GM23338 (cell line): ENCODE data around the gene TMEM244. TPM values are rescaled to one million over a fixed set of nuclear protein-coding genes. Genes with fewer than 3 reads are reported as not detected.

ENCODE experiments used
- ATAC-seq: fragments of 200-7000 bp; cut with Tn5 transposase; 3 replicates; pipeline ENCODE4 v1.9.1; 2020
- DNase-seq: peaks from one replicate; pipeline ENCODE4 v3.0.0-alpha.2; 2015; ENCODE audit warnings: low spot score
- H2AFZ ChIP-seq: fragments of 200-600 bp; sonication (generic); 2 replicates; pipeline ENCODE4 v1.8.0; 2016; ENCODE audit warnings: antibody characterized with exemption, mild to moderate bottlenecking, moderate library complexity
- H3F3A ChIP-seq: fragments of 200-600 bp; sonication (generic); replicated peaks from 2 replicates; pipeline ENCODE4 v1.8.0; 2017; ENCODE audit warnings: antibody characterized with exemption, mixed run types, low read depth
- H3K27ac ChIP-seq: fragments of 200-600 bp; sonication (generic); 2 replicates; pipeline ENCODE4 v1.6.1; 2016; ENCODE audit warnings: low read depth
- H3K27me3 ChIP-seq: fragments of 200-600 bp; sonication (generic); 2 replicates; pipeline ENCODE4 v1.8.0; 2016; ENCODE audit warnings: mild to moderate bottlenecking, mixed run types, moderate library complexity; ENCODE audit not compliant: insufficient read depth
- H3K36me3 ChIP-seq: fragments of 200-600 bp; sonication (generic); 2 replicates; pipeline ENCODE4 v1.8.0; 2016; ENCODE audit warnings: mild to moderate bottlenecking; ENCODE audit not compliant: insufficient read depth
- H3K4me1 ChIP-seq: fragments of 200-600 bp; sonication (generic); 2 replicates; pipeline ENCODE4 v1.8.0; 2016; ENCODE audit warnings: mild to moderate bottlenecking, moderate library complexity; ENCODE audit not compliant: insufficient read depth
- H3K4me2 ChIP-seq: fragments of 200-600 bp; sonication (generic); 2 replicates; pipeline ENCODE4 v1.7.1; 2017; ENCODE audit warnings: mixed run types
- H3K4me3 ChIP-seq: fragments of 200-600 bp; sonication (generic); 2 replicates; pipeline ENCODE4 v1.6.1; 2016; ENCODE audit warnings: mixed run types
- H3K79me2 ChIP-seq: fragments of 200-600 bp; sonication (generic); replicated peaks from 2 replicates; pipeline ENCODE4 v1.8.0; 2017; ENCODE audit warnings: mild to moderate bottlenecking; ENCODE audit not compliant: insufficient read depth
- H3K9me2 ChIP-seq: fragments of 200-600 bp; sonication (generic); 2 replicates; pipeline ENCODE4 v1.8.0; 2017; ENCODE audit not compliant: insufficient read depth
- H4K20me1 ChIP-seq: fragments of 200-600 bp; sonication (generic); replicated peaks from 2 replicates; pipeline ENCODE4 v1.8.0; 2017; ENCODE audit warnings: mild to moderate bottlenecking; ENCODE audit not compliant: insufficient read depth
- H3K27ac Mint-ChIP-seq: 2 replicates; pipeline ENCODE4 v1.8.0; 2020; ENCODE audit warnings: inconsistent platforms, mild to moderate bottlenecking, moderate library complexity, mixed read lengths
- H3K27me3 Mint-ChIP-seq: 3 replicates; pipeline ENCODE4 v1.8.0; 2022; ENCODE audit warnings: low read depth, mild to moderate bottlenecking, moderate library complexity, mixed read lengths, inconsistent platforms; ENCODE audit not compliant: insufficient read depth, poor library complexity
- H3K36me3 Mint-ChIP-seq: 3 replicates; pipeline ENCODE4 v1.8.0; 2021; ENCODE audit warnings: low read depth, mild to moderate bottlenecking, inconsistent platforms, moderate library complexity, mixed read lengths
- H3K4me1 Mint-ChIP-seq: 3 replicates; pipeline ENCODE4 v1.8.0; 2020; ENCODE audit warnings: mild to moderate bottlenecking, inconsistent platforms, mixed read lengths
- H3K4me3 Mint-ChIP-seq: 3 replicates; pipeline ENCODE4 v1.8.0; 2021; ENCODE audit warnings: moderate library complexity, mild to moderate bottlenecking, inconsistent platforms, mixed read lengths
- H3K9me3 Mint-ChIP-seq: 3 replicates; pipeline ENCODE4 v1.8.0; 2020; ENCODE audit warnings: moderate library complexity, mild to moderate bottlenecking, inconsistent platforms, mixed read lengths
- CREB1 ChIP-seq: fragments of 250-450 bp; sonication (Bioruptor Pico); IDR thresholded peaks from 2 replicates; pipeline ENCODE4 v1.5.0; 2020; ENCODE audit warnings: low read depth, mild to moderate bottlenecking, moderate library complexity
- CTCF ChIP-seq, 2 experiments: fragments of 200-600 bp in 1 of 2; sonication (generic) in 1 of 2; conservative IDR thresholded peaks; 2 replicates each; pipeline versions ENCODE4 v1.5.1 to v1.6.1; 2016 to 2017; ENCODE audit warnings: antibody characterized with exemption in 2 of 2, low read depth in 2 of 2, mild to moderate bottlenecking in 2 of 2, moderate library complexity in 1 of 2
- EZH2 ChIP-seq: fragments of 200-600 bp; sonication (generic); IDR thresholded peaks from one replicate; pipeline ENCODE4 v1.8.0; 2017; ENCODE audit warnings: antibody characterized with exemption, mild to moderate bottlenecking, low read depth; ENCODE audit not compliant: unreplicated experiment
- EZH2phosphoT487 ChIP-seq: fragments of 200-600 bp; sonication (generic); IDR thresholded peaks from one replicate; pipeline ENCODE4 v1.8.1; 2018; ENCODE audit warnings: antibody characterized with exemption; ENCODE audit not compliant: unreplicated experiment
- JUNB ChIP-seq: IDR thresholded peaks from one replicate; pipeline ENCODE4 v1.6.1; 2016; ENCODE audit warnings: antibody characterized with exemption; ENCODE audit not compliant: unreplicated experiment
- POLR2AphosphoS5 ChIP-seq: IDR thresholded peaks from 2 replicates; pipeline ENCODE4 v1.6.1; 2016; ENCODE audit warnings: antibody characterized with exemption, low read depth
- ZNF114 ChIP-seq: fragments of 250-450 bp; sonication (Bioruptor Pico); IDR thresholded peaks from 2 replicates; pipeline ENCODE4 v1.5.0; 2020; ENCODE audit warnings: mild to moderate bottlenecking, moderate library complexity
- ZNF331 ChIP-seq: fragments of 250-450 bp; sonication (Bioruptor Pico); IDR thresholded peaks from 2 replicates; pipeline ENCODE4 v1.5.0; 2020; ENCODE audit warnings: low read depth, mild to moderate bottlenecking, moderate library complexity
- polyA plus RNA-seq: library from polyadenylated mRNA; unstranded; fragments of >200 nt; fragmentation: Nextera tagmentation; extraction: Ambion mirVana; gene quantifications from 2 replicates; pipeline ENCODE4 v1.2.1, GENCODE V29; 2016
- total RNA-seq: library from RNA; depleted of rRNA; stranded (reverse); fragments of >200 nt; shearing (Covaris generic); gene quantifications from 2 replicates; pipeline ENCODE4 v1.2.3, GENCODE V29; 2014
- TF ChIP-seq, protein P1 (sequence below): fragments of 250-450 bp; sonication (Bioruptor Pico); IDR thresholded peaks from 2 replicates; pipeline ENCODE4 v1.5.0; 2020; ENCODE audit warnings: mild to moderate bottlenecking, moderate library complexity
- TF ChIP-seq, protein P2 (sequence below): IDR thresholded peaks from 2 replicates; pipeline ENCODE4 v1.6.1; 2016; ENCODE audit warnings: antibody characterized with exemption

The TMEM244 gene
- total and polyA plus RNA-seq, 2 experiments from 2014 or later, result not detected

DNA sequence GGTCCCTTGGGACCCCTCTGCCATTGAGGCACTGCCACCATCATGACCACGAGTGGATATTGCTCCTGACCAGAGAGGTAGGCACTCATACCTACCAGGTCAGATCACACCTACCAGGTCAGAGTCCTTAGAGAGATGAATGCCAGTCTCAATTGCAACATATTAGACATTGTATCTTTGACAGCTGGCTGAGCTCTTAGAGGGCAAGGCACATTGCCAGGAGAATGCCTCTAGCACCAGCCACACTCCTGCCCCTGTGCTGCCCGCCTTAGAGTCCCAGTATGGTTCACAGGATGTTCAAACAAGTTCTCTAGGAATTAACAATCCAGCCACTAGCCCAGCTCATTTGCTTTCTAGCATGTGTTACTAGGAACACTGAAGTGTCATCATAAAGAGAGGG, 65.9 kb downstream of the TMEM244 start (continued):
- TF ChIP-seq, protein P1, sequence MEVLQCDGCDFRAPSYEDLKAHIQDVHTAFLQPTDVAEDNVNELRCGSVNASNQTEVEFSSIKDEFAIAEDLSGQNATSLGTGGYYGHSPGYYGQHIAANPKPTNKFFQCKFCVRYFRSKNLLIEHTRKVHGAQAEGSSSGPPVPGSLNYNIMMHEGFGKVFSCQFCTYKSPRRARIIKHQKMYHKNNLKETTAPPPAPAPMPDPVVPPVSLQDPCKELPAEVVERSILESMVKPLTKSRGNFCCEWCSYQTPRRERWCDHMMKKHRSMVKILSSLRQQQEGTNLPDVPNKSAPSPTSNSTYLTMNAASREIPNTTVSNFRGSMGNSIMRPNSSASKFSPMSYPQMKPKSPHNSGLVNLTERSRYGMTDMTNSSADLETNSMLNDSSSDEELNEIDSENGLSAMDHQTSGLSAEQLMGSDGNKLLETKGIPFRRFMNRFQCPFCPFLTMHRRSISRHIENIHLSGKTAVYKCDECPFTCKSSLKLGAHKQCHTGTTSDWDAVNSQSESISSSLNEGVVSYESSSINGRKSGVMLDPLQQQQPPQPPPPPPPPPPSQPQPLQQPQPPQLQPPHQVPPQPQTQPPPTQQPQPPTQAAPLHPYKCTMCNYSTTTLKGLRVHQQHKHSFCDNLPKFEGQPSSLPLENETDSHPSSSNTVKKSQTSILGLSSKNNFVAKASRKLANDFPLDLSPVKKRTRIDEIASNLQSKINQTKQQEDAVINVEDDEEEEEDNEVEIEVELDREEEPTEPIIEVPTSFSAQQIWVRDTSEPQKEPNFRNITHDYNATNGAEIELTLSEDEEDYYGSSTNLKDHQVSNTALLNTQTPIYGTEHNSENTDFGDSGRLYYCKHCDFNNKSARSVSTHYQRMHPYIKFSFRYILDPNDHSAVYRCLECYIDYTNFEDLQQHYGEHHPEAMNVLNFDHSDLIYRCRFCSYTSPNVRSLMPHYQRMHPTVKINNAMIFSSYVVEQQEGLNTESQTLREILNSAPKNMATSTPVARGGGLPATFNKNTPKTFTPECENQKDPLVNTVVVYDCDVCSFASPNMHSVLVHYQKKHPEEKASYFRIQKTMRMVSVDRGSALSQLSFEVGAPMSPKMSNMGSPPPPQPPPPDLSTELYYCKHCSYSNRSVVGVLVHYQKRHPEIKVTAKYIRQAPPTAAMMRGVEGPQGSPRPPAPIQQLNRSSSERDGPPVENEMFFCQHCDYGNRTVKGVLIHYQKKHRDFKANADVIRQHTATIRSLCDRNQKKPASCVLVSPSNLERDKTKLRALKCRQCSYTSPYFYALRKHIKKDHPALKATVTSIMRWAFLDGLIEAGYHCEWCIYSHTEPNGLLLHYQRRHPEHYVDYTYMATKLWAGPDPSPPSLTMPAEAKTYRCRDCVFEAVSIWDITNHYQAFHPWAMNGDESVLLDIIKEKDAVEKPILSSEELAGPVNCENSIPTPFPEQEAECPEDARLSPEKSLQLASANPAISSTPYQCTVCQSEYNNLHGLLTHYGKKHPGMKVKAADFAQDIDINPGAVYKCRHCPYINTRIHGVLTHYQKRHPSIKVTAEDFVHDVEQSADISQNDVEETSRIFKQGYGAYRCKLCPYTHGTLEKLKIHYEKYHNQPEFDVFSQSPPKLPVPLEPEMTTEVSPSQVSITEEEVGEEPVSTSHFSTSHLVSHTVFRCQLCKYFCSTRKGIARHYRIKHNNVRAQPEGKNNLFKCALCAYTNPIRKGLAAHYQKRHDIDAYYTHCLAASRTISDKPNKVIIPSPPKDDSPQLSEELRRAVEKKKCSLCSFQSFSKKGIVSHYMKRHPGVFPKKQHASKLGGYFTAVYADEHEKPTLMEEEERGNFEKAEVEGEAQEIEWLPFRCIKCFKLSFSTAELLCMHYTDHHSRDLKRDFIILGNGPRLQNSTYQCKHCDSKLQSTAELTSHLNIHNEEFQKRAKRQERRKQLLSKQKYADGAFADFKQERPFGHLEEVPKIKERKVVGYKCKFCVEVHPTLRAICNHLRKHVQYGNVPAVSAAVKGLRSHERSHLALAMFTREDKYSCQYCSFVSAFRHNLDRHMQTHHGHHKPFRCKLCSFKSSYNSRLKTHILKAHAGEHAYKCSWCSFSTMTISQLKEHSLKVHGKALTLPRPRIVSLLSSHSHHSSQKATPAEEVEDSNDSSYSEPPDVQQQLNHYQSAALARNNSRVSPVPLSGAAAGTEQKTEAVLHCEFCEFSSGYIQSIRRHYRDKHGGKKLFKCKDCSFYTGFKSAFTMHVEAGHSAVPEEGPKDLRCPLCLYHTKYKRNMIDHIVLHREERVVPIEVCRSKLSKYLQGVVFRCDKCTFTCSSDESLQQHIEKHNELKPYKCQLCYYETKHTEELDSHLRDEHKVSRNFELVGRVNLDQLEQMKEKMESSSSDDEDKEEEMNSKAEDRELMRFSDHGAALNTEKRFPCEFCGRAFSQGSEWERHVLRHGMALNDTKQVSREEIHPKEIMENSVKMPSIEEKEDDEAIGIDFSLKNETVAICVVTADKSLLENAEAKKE (CRISPR knock-in tag), result no peak
- TF ChIP-seq EZH2phosphoT487, result no peak
- TF ChIP-seq ZNF114, result no peak
- no peak for TF ChIP-seq CREB1 (CRISPR knock-in tag)
- TF ChIP-seq CTCF (conservative IDR thresholded peaks at IDR 0.05; ENCODE audit: low read depth in 2 of 2), result no peak
- TF ChIP-seq ZNF331, result no peak

DNA sequence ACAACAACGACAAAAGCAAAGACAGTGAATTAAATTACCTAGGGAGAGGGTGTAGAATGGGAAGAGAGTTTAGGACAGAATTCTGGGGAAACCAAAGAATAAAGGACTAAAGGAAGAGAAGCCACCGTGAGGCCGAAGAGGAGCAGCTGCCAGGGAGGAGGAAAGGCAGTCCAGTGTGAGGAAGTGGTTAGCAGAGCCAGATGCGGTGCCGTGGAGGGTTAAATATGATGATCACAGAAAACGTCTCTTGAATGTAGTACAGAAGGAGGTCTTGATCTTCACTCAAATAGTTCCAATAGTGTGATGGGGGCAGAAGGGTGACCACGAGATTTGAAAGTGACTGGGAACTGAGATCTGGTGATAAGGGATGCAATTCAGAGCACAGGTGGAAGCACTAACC, 67.7 kb downstream of the TMEM244 start:
- DNase-seq (no peak), ATAC-seq (no peak)
- Histone ChIP-seq H3K36me3 (no peaks in the 10 kb centered on the region), H2AFZ (no peak overlapping the region), H3K4me3 (no peak overlapping the region), H3K4me2 (no peak overlapping the region), H3K27me3 (no peaks in the 10 kb centered on the region), H3K4me1 (no peaks in the 10 kb centered on the region), H3K9me2 (no peaks in the 10 kb centered on the region), H4K20me1 (no peaks in the 10 kb centered on the region), H3F3A (no peaks in the 10 kb centered on the region), H3K79me2 (no peaks in the 10 kb centered on the region), H3K27ac (no peak overlapping the region)
- Mint-ChIP-seq H3K4me1 (no peaks in the 10 kb centered on the region), H3K27me3 (no peaks in the 10 kb centered on the region), H3K4me3 (no peak overlapping the region), H3K27ac (no peak overlapping the region), H3K36me3 (no peaks in the 10 kb centered on the region), H3K9me3 (no peaks in the 10 kb centered on the region)
- TF ChIP-seq, protein P2, sequence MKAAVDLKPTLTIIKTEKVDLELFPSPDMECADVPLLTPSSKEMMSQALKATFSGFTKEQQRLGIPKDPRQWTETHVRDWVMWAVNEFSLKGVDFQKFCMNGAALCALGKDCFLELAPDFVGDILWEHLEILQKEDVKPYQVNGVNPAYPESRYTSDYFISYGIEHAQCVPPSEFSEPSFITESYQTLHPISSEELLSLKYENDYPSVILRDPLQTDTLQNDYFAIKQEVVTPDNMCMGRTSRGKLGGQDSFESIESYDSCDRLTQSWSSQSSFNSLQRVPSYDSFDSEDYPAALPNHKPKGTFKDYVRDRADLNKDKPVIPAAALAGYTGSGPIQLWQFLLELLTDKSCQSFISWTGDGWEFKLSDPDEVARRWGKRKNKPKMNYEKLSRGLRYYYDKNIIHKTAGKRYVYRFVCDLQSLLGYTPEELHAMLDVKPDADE, result no peak
- TF ChIP-seq EZH2 (no peak), POLR2AphosphoS5 (no peak), JUNB (no peak), ZNF114 (no peak)
